Measurements from ENCODE around the gene ABCC10.

The ABCC10 gene

GRCh38 chr6:43428874-43429273 is 1.5 kb downstream of the ABCC10 start:
- Histone ChIP-seq H3K4me3 (ENCODE audit: low read length) (peak overlapping the region; percentile 96), H3K9me2 (replicated peaks; ENCODE audit: control insufficient read depth, low read length) (no peaks in the 10 kb centered on the region), H3K36me3 (ENCODE audit: control insufficient read depth, low read length) (peaks cover 26% of the 10 kb centered on the region), H3K27me3 (ENCODE audit: control insufficient read depth, low read length) (no peaks in the 10 kb centered on the region), H3K4me2 (ENCODE audit: low read length) (peak overlapping the region; percentile 71), H3F3A (ENCODE audit: control insufficient read depth, insufficient read depth) (no peaks in the 10 kb centered on the region), H3K79me2 (ENCODE audit: control insufficient read depth, low read length) (peaks cover 28% of the 10 kb centered on the region), H3K9me3 (ENCODE audit: control insufficient read depth, insufficient read depth, low read length) (no peaks in the 10 kb centered on the region), H3K27ac (ENCODE audit: low read depth, low read length) (no peak overlapping the region), H3K4me1 (ENCODE audit: control insufficient read depth, low read length) (peaks cover 18% of the 10 kb centered on the region), H4K20me1 (ENCODE audit: control insufficient read depth, insufficient read depth, low read depth, low read length) (no peaks in the 10 kb centered on the region)
- no peak for TF ChIP-seq EZH2phosphoT487 (IDR thresholded peaks at IDR 0.05; ENCODE audit: borderline replicate concordance, low read length)
- TF ChIP-seq, protein P1, sequence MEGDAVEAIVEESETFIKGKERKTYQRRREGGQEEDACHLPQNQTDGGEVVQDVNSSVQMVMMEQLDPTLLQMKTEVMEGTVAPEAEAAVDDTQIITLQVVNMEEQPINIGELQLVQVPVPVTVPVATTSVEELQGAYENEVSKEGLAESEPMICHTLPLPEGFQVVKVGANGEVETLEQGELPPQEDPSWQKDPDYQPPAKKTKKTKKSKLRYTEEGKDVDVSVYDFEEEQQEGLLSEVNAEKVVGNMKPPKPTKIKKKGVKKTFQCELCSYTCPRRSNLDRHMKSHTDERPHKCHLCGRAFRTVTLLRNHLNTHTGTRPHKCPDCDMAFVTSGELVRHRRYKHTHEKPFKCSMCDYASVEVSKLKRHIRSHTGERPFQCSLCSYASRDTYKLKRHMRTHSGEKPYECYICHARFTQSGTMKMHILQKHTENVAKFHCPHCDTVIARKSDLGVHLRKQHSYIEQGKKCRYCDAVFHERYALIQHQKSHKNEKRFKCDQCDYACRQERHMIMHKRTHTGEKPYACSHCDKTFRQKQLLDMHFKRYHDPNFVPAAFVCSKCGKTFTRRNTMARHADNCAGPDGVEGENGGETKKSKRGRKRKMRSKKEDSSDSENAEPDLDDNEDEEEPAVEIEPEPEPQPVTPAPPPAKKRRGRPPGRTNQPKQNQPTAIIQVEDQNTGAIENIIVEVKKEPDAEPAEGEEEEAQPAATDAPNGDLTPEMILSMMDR (IDR thresholded peaks at IDR 0.05; ENCODE audit: low read depth, low read length, poor library complexity, severe bottlenecking), result no peak

- peaks cover 28% of the 10 kb centered on the region for H3K79me2 ChIP-seq (ENCODE audit: control insufficient read depth, low read length)
- no peak overlapping the region for H3K27ac ChIP-seq (ENCODE audit: low read depth, low read length)
- no peaks in the 10 kb centered on the region for H3F3A ChIP-seq (ENCODE audit: control insufficient read depth, insufficient read depth)
- H3K9me3 ChIP-seq (ENCODE audit: control insufficient read depth, insufficient read depth, low read length), result no peaks in the 10 kb centered on the region
- H3K36me3 ChIP-seq (ENCODE audit: control insufficient read depth, low read length), result peaks cover 47% of the 10 kb centered on the region
- no peak overlapping the region for H3K4me3 ChIP-seq (ENCODE audit: low read length)
- H3K9me2 ChIP-seq (replicated peaks; ENCODE audit: control insufficient read depth, low read length), result no peaks in the 10 kb centered on the region
- no peak overlapping the region for H3K4me2 ChIP-seq (ENCODE audit: low read length)
- no peak for TF ChIP-seq EZH2phosphoT487 (IDR thresholded peaks at IDR 0.05; ENCODE audit: borderline replicate concordance, low read length)
- TF ChIP-seq, protein P1 (IDR thresholded peaks at IDR 0.05; ENCODE audit: low read depth, low read length, poor library complexity, severe bottlenecking), result no peak
- H3K27me3 ChIP-seq (ENCODE audit: control insufficient read depth, low read length), result no peaks in the 10 kb centered on the region
- H3K4me1 ChIP-seq (ENCODE audit: control insufficient read depth, low read length), result peaks cover 12% of the 10 kb centered on the region
- H4K20me1 ChIP-seq (ENCODE audit: control insufficient read depth, insufficient read depth, low read depth, low read length), result no peaks in the 10 kb centered on the region
Measured at GRCh38 chr6:43432009-43432945, 4.9 kb downstream of the ABCC10 start.

- Histone ChIP-seq H3K4me1 (ENCODE audit: control insufficient read depth, low read length) (peaks cover 12% of the 10 kb centered on the region), H3K9me2 (replicated peaks; ENCODE audit: control insufficient read depth, low read length) (no peaks in the 10 kb centered on the region), H3K36me3 (ENCODE audit: control insufficient read depth, low read length) (peaks cover 45% of the 10 kb centered on the region), H3K79me2 (ENCODE audit: control insufficient read depth, low read length) (peaks cover 21% of the 10 kb centered on the region), H3K27me3 (ENCODE audit: control insufficient read depth, low read length) (no peaks in the 10 kb centered on the region), H3F3A (ENCODE audit: control insufficient read depth, insufficient read depth) (no peaks in the 10 kb centered on the region), H3K4me3 (ENCODE audit: low read length) (no peak overlapping the region), H4K20me1 (ENCODE audit: control insufficient read depth, insufficient read depth, low read depth, low read length) (no peaks in the 10 kb centered on the region), H3K27ac (ENCODE audit: low read depth, low read length) (no peak overlapping the region), H3K4me2 (ENCODE audit: low read length) (no peak overlapping the region), H3K9me3 (ENCODE audit: control insufficient read depth, insufficient read depth, low read length) (no peaks in the 10 kb centered on the region)
- TF ChIP-seq, protein P1 (IDR thresholded peaks at IDR 0.05; ENCODE audit: low read depth, low read length, poor library complexity, severe bottlenecking), result no peak
- TF ChIP-seq EZH2phosphoT487 (IDR thresholded peaks at IDR 0.05; ENCODE audit: borderline replicate concordance, low read length), result no peak
Measured at GRCh38 chr6:43433148-43433547, 5.8 kb downstream of the ABCC10 start.

Measured in DOHH2 (cell line).